ENCODE results near the gene SIAH1.
"Not testable (repeated sequence)": the region's sequence is repeated elsewhere in the genome, so short reads cannot be mapped to it uniquely, and the experiment has no call there.

SIAH1 gene

GRCh38 chr16:48373258-48374029 lies 11.8 kb downstream of the SIAH1 start:
- no peak for DNase-seq (ENCODE audit: low read depth)
- no peak overlapping the region for H3K4me3 ChIP-seq (ENCODE audit: control insufficient read depth, low read depth, low read length)
- TF ChIP-seq, protein P1, sequence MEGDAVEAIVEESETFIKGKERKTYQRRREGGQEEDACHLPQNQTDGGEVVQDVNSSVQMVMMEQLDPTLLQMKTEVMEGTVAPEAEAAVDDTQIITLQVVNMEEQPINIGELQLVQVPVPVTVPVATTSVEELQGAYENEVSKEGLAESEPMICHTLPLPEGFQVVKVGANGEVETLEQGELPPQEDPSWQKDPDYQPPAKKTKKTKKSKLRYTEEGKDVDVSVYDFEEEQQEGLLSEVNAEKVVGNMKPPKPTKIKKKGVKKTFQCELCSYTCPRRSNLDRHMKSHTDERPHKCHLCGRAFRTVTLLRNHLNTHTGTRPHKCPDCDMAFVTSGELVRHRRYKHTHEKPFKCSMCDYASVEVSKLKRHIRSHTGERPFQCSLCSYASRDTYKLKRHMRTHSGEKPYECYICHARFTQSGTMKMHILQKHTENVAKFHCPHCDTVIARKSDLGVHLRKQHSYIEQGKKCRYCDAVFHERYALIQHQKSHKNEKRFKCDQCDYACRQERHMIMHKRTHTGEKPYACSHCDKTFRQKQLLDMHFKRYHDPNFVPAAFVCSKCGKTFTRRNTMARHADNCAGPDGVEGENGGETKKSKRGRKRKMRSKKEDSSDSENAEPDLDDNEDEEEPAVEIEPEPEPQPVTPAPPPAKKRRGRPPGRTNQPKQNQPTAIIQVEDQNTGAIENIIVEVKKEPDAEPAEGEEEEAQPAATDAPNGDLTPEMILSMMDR (conservative IDR thresholded peaks at IDR 0.05; ENCODE audit: control insufficient read depth, insufficient read depth, low read depth, low read length) = no peak

GRCh38 chr16:48372744-48373143 lies 12.5 kb downstream of the SIAH1 start:
- TF ChIP-seq, protein P1 (conservative IDR thresholded peaks at IDR 0.05; ENCODE audit: control insufficient read depth, insufficient read depth, low read depth, low read length) = no peak
- H3K4me3 ChIP-seq (ENCODE audit: control insufficient read depth, low read depth, low read length) = no peak overlapping the region
- DNase-seq (ENCODE audit: low read depth) = no peak

- TF ChIP-seq, protein P1 (conservative IDR thresholded peaks at IDR 0.05; ENCODE audit: control insufficient read depth, insufficient read depth, low read depth, low read length) = no peak
- H3K4me3 ChIP-seq (ENCODE audit: control insufficient read depth, low read depth, low read length) = no peak overlapping the region
- no peak for DNase-seq (ENCODE audit: low read depth)
These were observed 13.8 kb downstream of the SIAH1 start for GRCh38 chr16:48371393-48371780.

- H3K4me3 ChIP-seq (ENCODE audit: control insufficient read depth, low read depth, low read length); DNase-seq (ENCODE audit: low read depth): not testable (repeated sequence)
These were observed 14.4 kb downstream of the SIAH1 start for GRCh38 chr16:48370668-48371392.

DNA sequence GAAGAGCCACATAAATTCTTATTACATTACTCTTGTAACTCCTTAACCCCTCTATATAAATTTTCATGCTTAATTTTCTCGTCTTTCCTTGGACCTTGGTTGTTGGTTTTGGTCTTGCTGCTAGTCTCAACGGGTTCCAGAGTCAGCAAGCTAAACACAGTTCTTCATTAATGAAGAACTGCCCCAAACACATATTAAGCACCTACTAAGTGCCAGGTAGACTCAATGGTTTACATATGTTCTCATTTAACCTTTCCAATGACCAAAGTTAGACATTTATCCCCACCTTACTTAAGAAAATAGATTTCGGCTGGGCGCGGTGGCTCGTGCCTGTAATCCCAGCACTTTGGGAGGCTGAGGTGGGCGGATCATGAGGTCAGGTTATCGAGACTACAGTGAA lies 15.0 kb downstream of the SIAH1 start:
- TF ChIP-seq, protein P1 (conservative IDR thresholded peaks at IDR 0.05; ENCODE audit: control insufficient read depth, insufficient read depth, low read depth, low read length) = no peak
- no peak for DNase-seq (ENCODE audit: low read depth)
- no peak overlapping the region for H3K4me3 ChIP-seq (ENCODE audit: control insufficient read depth, low read depth, low read length)

DNA sequence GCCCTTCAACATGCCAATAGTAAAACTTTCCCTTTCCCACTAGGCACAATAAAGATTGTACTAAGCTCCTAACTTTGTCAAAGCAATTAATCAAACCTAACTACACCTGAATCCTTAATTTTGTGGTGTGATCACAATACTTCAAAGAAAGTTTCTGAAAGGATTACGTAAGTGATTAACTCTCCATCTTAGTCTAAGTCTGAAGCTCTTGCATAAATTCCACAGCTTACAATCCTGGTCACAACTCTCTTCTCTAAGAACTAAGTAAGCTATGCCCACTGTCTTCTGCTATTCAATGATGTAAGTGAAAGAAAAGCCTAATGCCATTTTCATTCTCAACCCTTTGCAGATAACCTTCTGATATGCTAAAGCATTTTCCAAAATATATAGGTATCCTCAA lies 15.4 kb downstream of the SIAH1 start:
- no peak for DNase-seq (ENCODE audit: low read depth)
- no peak overlapping the region for H3K4me3 ChIP-seq (ENCODE audit: control insufficient read depth, low read depth, low read length)
- TF ChIP-seq, protein P1 (conservative IDR thresholded peaks at IDR 0.05; ENCODE audit: control insufficient read depth, insufficient read depth, low read depth, low read length) = no peak

- TF ChIP-seq, protein P1 (conservative IDR thresholded peaks at IDR 0.05; ENCODE audit: control insufficient read depth, insufficient read depth, low read depth, low read length) = no peak
- peak; percentile 22 for DNase-seq (ENCODE audit: low read depth)
- H3K4me3 ChIP-seq (ENCODE audit: control insufficient read depth, low read depth, low read length) = no peak overlapping the region
These were observed 17.7 kb downstream of the SIAH1 start for GRCh38 chr16:48367441-48368049.

Data from fibroblast of mammary gland (primary cell).